Stimulated activated CD8-positive, alpha-beta memory T cell treated with anti-CD3 and anti-CD28 coated beads, Interleukin-15, amount 100 ng/mL, for 1 hour (primary cell): ENCODE results near the gene PWWP2A.
"Not testable (repeated sequence)": the region's sequence is repeated elsewhere in the genome, so short reads cannot be mapped to it uniquely, and the experiment has no call there.

Experiments used
- DNase-seq: peaks from one replicate; pipeline ENCODE4 v3.0.0-alpha.2; 2020; ENCODE audit warnings: low read depth

The PWWP2A gene

GRCh38 chr5:160071916-160072315 is 47.3 kb downstream of the PWWP2A start:
- no peak for DNase-seq

GRCh38 chr5:160071516-160071915 is 47.7 kb downstream of the PWWP2A start:
- no peak for DNase-seq

- not testable (repeated sequence) for DNase-seq
Observed at GRCh38 chr5:160069120-160069519, 50.1 kb downstream of the PWWP2A start.

GRCh38 chr5:160064995-160065614 is 54.1 kb downstream of the PWWP2A start:
- no peak for DNase-seq

- DNase-seq: no peak
Observed at GRCh38 chr5:160064417-160064810, 54.8 kb downstream of the PWWP2A start.

- no peak for DNase-seq
Observed at GRCh38 chr5:160061770-160062169, 57.5 kb downstream of the PWWP2A start.

GRCh38 chr5:160060001-160060400 is 59.2 kb downstream of the PWWP2A start:
- DNase-seq: no peak

- DNase-seq: no peak
Observed at GRCh38 chr5:160057256-160057655, 62.0 kb downstream of the PWWP2A start.

GRCh38 chr5:160054831-160055230 is 64.4 kb downstream of the PWWP2A start:
- no peak for DNase-seq

GRCh38 chr5:160054047-160054446 is 65.2 kb downstream of the PWWP2A start:
- DNase-seq: no peak

- DNase-seq: no peak
Observed at GRCh38 chr5:160049099-160049498, 70.2 kb downstream of the PWWP2A start.

- no peak for DNase-seq
Observed at GRCh38 chr5:160048131-160048530, 71.1 kb downstream of the PWWP2A start.

- no peak for DNase-seq
Observed at GRCh38 chr5:160047423-160047822, 71.8 kb downstream of the PWWP2A start.

- DNase-seq: no peak
Observed at GRCh38 chr5:160044967-160045366, 74.3 kb downstream of the PWWP2A start.

GRCh38 chr5:160044391-160044804 is 74.9 kb downstream of the PWWP2A start:
- no peak for DNase-seq

GRCh38 chr5:160042671-160043070 is 76.6 kb downstream of the PWWP2A start:
- no peak for DNase-seq
